ENCODE data around the gene G0S2. TPM values are rescaled to one million over a fixed set of nuclear protein-coding genes. Genes with fewer than 3 reads are reported as not detected.

The G0S2 gene
- 10 to 100 TPM in 2 of 4 donors, 1 to 10 TPM in 2; 6.0 to 95.2 (median 11.0) TPM for total RNA-seq

- WGBS, 2 donors (ENCODE audit: low coverage in 1 of 2) = 7% methylated on average over 2 to 25 of the region's 47 CpGs
- H3K9me3 ChIP-seq = no peaks in the 10 kb centered on the region
- no peak for TF ChIP-seq CTCF (IDR thresholded peaks at IDR 0.05)
- TF ChIP-seq EP300 (IDR thresholded peaks at IDR 0.05) = no peak
- TF ChIP-seq POLR2AphosphoS5 (IDR thresholded peaks at IDR 0.05) = peak; percentile 63
- peak in 1 of 2 donors; percentile 9 for TF ChIP-seq POLR2A (IDR thresholded peaks at IDR 0.05)
- H3K36me3 ChIP-seq = no peaks in the 10 kb centered on the region
- H3K27me3 ChIP-seq = no peaks in the 10 kb centered on the region
- H3K27ac ChIP-seq = peak within 1 kb of the TSS in 3 of 4 donors; percentile 48 to 75 (median 59)
- peaks cover 0 to 36% (median 11%) of the 10 kb centered on the region in 3 donors for H3K4me1 ChIP-seq
- peak within 1 kb of the TSS; percentile 35 to 56 for H3K4me3 ChIP-seq
- ATAC-seq = peak; percentile 69
Observed at GRCh38 chr1:209674957-209675564, at the start of gene G0S2. TSS of gene G0S2 (plus strand) at chr1:209675412. CDS start at chr1:209675685, 273 bp downstream.

- Histone ChIP-seq H3K9me3 (no peaks in the 10 kb centered on the region), H3K4me3 (no peak overlapping the region), H3K27me3 (no peaks in the 10 kb centered on the region), H3K36me3 (no peaks in the 10 kb centered on the region), H3K4me1 (peaks cover 0 to 57% (median 17%) of the 10 kb centered on the region in 3 donors), H3K27ac (peak overlapping the region in 2 of 4 donors; percentile 2 to 36)
- 16 to 42% methylated on average over 2 to 4 of the region's 18 CpGs for WGBS, 2 donors (ENCODE audit: low coverage in 1 of 2)
- TF ChIP-seq EP300 (IDR thresholded peaks at IDR 0.05) = no peak
- no peak for ATAC-seq
Observed at GRCh38 chr1:209625791-209626285, 49.4 kb upstream of the G0S2 start.

GRCh38 chr1:209626346-209627026, 48.7 kb upstream of the G0S2 start:
- Histone ChIP-seq H3K36me3 (no peaks in the 10 kb centered on the region), H3K4me3 (no peak overlapping the region), H3K27ac (peak overlapping the region in 1 of 4 donors; percentile 36), H3K4me1 (peaks cover 0 to 56% (median 17%) of the 10 kb centered on the region in 3 donors), H3K9me3 (no peaks in the 10 kb centered on the region), H3K27me3 (no peaks in the 10 kb centered on the region)
- 80% methylated on average over 1 of the region's 19 CpGs; no CpG with 5 or more reads in 1 of the 2 donors for WGBS, 2 donors (ENCODE audit: low coverage in 1 of 2)
- TF ChIP-seq EP300 (IDR thresholded peaks at IDR 0.05) = no peak
- no peak for TF ChIP-seq POLR2A (IDR thresholded peaks at IDR 0.05)
- TF ChIP-seq CTCF (IDR thresholded peaks at IDR 0.05) = no peak
- TF ChIP-seq POLR2AphosphoS5 (IDR thresholded peaks at IDR 0.05) = no peak
- no peak for ATAC-seq

GRCh38 chr1:209627027-209627731, 48.0 kb upstream of the G0S2 start:
- no peak for TF ChIP-seq POLR2AphosphoS5 (IDR thresholded peaks at IDR 0.05)
- no peak for TF ChIP-seq POLR2A (IDR thresholded peaks at IDR 0.05)
- TF ChIP-seq CTCF (IDR thresholded peaks at IDR 0.05) = no peak
- TF ChIP-seq EP300 (IDR thresholded peaks at IDR 0.05) = no peak
- Histone ChIP-seq H3K4me1 (peaks cover 0 to 49% (median 17%) of the 10 kb centered on the region in 3 donors), H3K27ac (no peak overlapping the region), H3K36me3 (no peaks in the 10 kb centered on the region), H3K4me3 (no peak overlapping the region), H3K9me3 (no peaks in the 10 kb centered on the region), H3K27me3 (no peaks in the 10 kb centered on the region)
- 60% methylated on average over 2 to 3 of the region's 16 CpGs for WGBS, 2 donors (ENCODE audit: low coverage in 1 of 2)
- peak; percentile 19 for ATAC-seq

GRCh38 chr1:209627732-209628196, 47.4 kb upstream of the G0S2 start:
- whole genome bisulfite sequencing, 2 donors (ENCODE audit: low coverage in 1 of 2) = 20 to 73% methylated on average over 2 to 4 of the region's 16 CpGs
- peaks cover 0 to 46% (median 17%) of the 10 kb centered on the region in 3 donors for H3K4me1 ChIP-seq
- H3K9me3 ChIP-seq = no peaks in the 10 kb centered on the region
- peak in 3 of 4 experiments; percentile 82 to 97 (median 86) for TF ChIP-seq CTCF (IDR thresholded peaks at IDR 0.05)
- no peak for TF ChIP-seq EP300 (IDR thresholded peaks at IDR 0.05)
- ATAC-seq = peak; percentile 51
- no peaks in the 10 kb centered on the region for H3K36me3 ChIP-seq
- no peak overlapping the region for H3K4me3 ChIP-seq
- H3K27ac ChIP-seq = no peak overlapping the region
- H3K27me3 ChIP-seq = no peaks in the 10 kb centered on the region

Measured in gastroesophageal sphincter (tissue), 4 donors.